HEK293 (cell line): Measurements from ENCODE around the gene RGS5.

ENCODE experiments used
- CTCF ChIA-PET: fragments of 350-600 bp; formaldehyde crosslinking; extraction: SDS; loops from one replicate; lab custom pipeline; 2021; ENCODE audit warnings: antibody characterized with exemption; lab: Yijun Ruan, JAX
- POLR2A ChIA-PET: fragments of 300-600 bp; formaldehyde crosslinking; extraction: SDS; loops from one replicate; lab custom pipeline; 2020; ENCODE audit warnings: antibody characterized with exemption, inconsistent platforms; lab: Yijun Ruan, JAX
- H3K27ac ChIP-seq: fragments of 200-500 bp; sonication (Bioruptor generic); 2 replicates; pipeline ENCODE4 v1.5.1; 2014; ENCODE audit warnings: low read depth, low read length, control low read depth, inconsistent platforms; ENCODE audit errors: extremely low read depth
- H3K36me3 ChIP-seq, 2 experiments: fragments of 200-500 bp in 1 of 2; sonication (Bioruptor generic) in 1 of 2; 1 replicate in 1 of 2; 2 replicates in 1 of 2; pipeline ENCODE4 v1.5.1; 2014 to 2017; ENCODE audit warnings: inconsistent platforms in 2 of 2, low read length in 2 of 2; ENCODE audit not compliant: control insufficient read depth in 2 of 2, insufficient read depth in 1 of 2
- H3K4me1 ChIP-seq: fragments of 200-500 bp; sonication (Bioruptor generic); 2 replicates; pipeline ENCODE4 v1.5.1; 2014; ENCODE audit warnings: mild to moderate bottlenecking, low read length, inconsistent platforms; ENCODE audit not compliant: control insufficient read depth, insufficient read depth
- H3K4me3 ChIP-seq: 2 replicates; pipeline ENCODE4 v1.5.1; 2011; ENCODE audit warnings: low read depth, mild to moderate bottlenecking, control low read depth, low read length, moderate library complexity
- H3K9me3 ChIP-seq: fragments of 200-500 bp; sonication (Bioruptor generic); 2 replicates; pipeline ENCODE4 v1.5.1; 2014; ENCODE audit warnings: low read depth, low read length, inconsistent platforms; ENCODE audit not compliant: control insufficient read depth, insufficient read depth
- BCL6B ChIP-seq: fragments of 450-650 bp; formaldehyde crosslinking; IDR thresholded peaks from 2 replicates; pipeline ENCODE4 v1.5.1; 2017; ENCODE audit warnings: missing biosample characterization, missing genetic modification characterization
- GLI4 ChIP-seq: fragments of 450-650 bp; formaldehyde crosslinking; IDR thresholded peaks from 2 replicates; pipeline ENCODE4 v1.5.1; 2016; ENCODE audit warnings: missing biosample characterization, missing genetic modification characterization
- MZF1 ChIP-seq: fragments of 450-650 bp; formaldehyde crosslinking; IDR thresholded peaks from 2 replicates; pipeline ENCODE4 v1.5.1; 2017; ENCODE audit warnings: missing biosample characterization, missing genetic modification characterization, borderline replicate concordance
- PRDM10 ChIP-seq: fragments of 450-650 bp; formaldehyde crosslinking; IDR thresholded peaks from 2 replicates; pipeline ENCODE4 v1.5.1; 2016; ENCODE audit warnings: missing biosample characterization, missing genetic modification characterization
- SALL2 ChIP-seq: fragments of 450-650 bp; formaldehyde crosslinking; IDR thresholded peaks from 2 replicates; pipeline ENCODE4 v1.5.0; 2017; ENCODE audit warnings: missing biosample characterization, mild to moderate bottlenecking, missing genetic modification characterization, borderline replicate concordance
- SCRT1 ChIP-seq: fragments of 450-650 bp; formaldehyde crosslinking; IDR thresholded peaks from 2 replicates; pipeline ENCODE4 v1.5.1; 2016; ENCODE audit warnings: missing biosample characterization, missing genetic modification characterization, borderline replicate concordance
- SP3 ChIP-seq: fragments of 450-650 bp; formaldehyde crosslinking; IDR thresholded peaks from 2 replicates; pipeline ENCODE4 v1.5.1; 2016; ENCODE audit warnings: missing biosample characterization, missing genetic modification characterization
- ZBTB20 ChIP-seq: fragments of 450-650 bp; formaldehyde crosslinking; IDR thresholded peaks from 2 replicates; pipeline ENCODE4 v1.5.1; 2016; ENCODE audit warnings: missing biosample characterization, missing genetic modification characterization
- ZNF132 ChIP-seq: fragments of 450-650 bp; formaldehyde crosslinking; IDR thresholded peaks from 2 replicates; pipeline ENCODE4 v1.5.1; 2017; ENCODE audit warnings: missing biosample characterization, missing genetic modification characterization, borderline replicate concordance
- ZNF133 ChIP-seq: fragments of 450-650 bp; formaldehyde crosslinking; IDR thresholded peaks from 2 replicates; pipeline ENCODE4 v1.5.1; 2016; ENCODE audit warnings: missing biosample characterization, missing genetic modification characterization
- ZNF148 ChIP-seq: fragments of 450-650 bp; formaldehyde crosslinking; IDR thresholded peaks from 2 replicates; pipeline ENCODE4 v1.5.0; 2017; ENCODE audit warnings: missing biosample characterization, missing genetic modification characterization, borderline replicate concordance
- ZNF266 ChIP-seq: fragments of 450-650 bp; formaldehyde crosslinking; IDR thresholded peaks from 2 replicates; pipeline ENCODE4 v1.5.1; 2016; ENCODE audit warnings: missing biosample characterization, missing genetic modification characterization, low read depth
- ZNF324 ChIP-seq: fragments of 450-650 bp; formaldehyde crosslinking; IDR thresholded peaks from 2 replicates; pipeline ENCODE4 v1.5.1; 2016; ENCODE audit warnings: missing biosample characterization, missing genetic modification characterization
- ZNF341 ChIP-seq: fragments of 450-650 bp; formaldehyde crosslinking; IDR thresholded peaks from 2 replicates; pipeline ENCODE4; 2016; ENCODE audit warnings: low read depth, missing biosample characterization, missing genetic modification characterization
- ZNF518A ChIP-seq: fragments of 450-650 bp; formaldehyde crosslinking; conservative IDR thresholded peaks from 2 replicates; pipeline ENCODE4 v1.5.1; 2016; ENCODE audit warnings: low read depth, missing biosample characterization, missing genetic modification characterization
- ZNF544 ChIP-seq: fragments of 450-650 bp; formaldehyde crosslinking; IDR thresholded peaks from 2 replicates; pipeline ENCODE4 v1.5.0; 2017; ENCODE audit warnings: missing biosample characterization, missing genetic modification characterization
- ZNF580 ChIP-seq: fragments of 450-650 bp; formaldehyde crosslinking; IDR thresholded peaks from 2 replicates; pipeline ENCODE4 v1.5.1; 2016; ENCODE audit warnings: missing biosample characterization, missing genetic modification characterization
- ZNF610 ChIP-seq: fragments of 450-650 bp; formaldehyde crosslinking; IDR thresholded peaks from 2 replicates; pipeline ENCODE4 v1.5.1; 2016; ENCODE audit warnings: missing biosample characterization, missing genetic modification characterization, borderline replicate concordance
- ZNF624 ChIP-seq: fragments of 450-650 bp; formaldehyde crosslinking; IDR thresholded peaks from 2 replicates; pipeline ENCODE4 v1.5.1; 2017; ENCODE audit warnings: missing biosample characterization, missing genetic modification characterization
- ZNF76 ChIP-seq: fragments of 450-650 bp; formaldehyde crosslinking; IDR thresholded peaks from 2 replicates; pipeline ENCODE4; 2016; ENCODE audit warnings: low read depth, missing biosample characterization, missing genetic modification characterization, borderline replicate concordance
- ZNF776 ChIP-seq: fragments of 450-650 bp; formaldehyde crosslinking; IDR thresholded peaks from 2 replicates; pipeline ENCODE4 v1.5.0; 2017; ENCODE audit warnings: missing biosample characterization, missing genetic modification characterization, borderline replicate concordance
- ZNF843 ChIP-seq: fragments of 450-650 bp; formaldehyde crosslinking; IDR thresholded peaks from 2 replicates; pipeline ENCODE4 v1.5.1; 2016; ENCODE audit warnings: missing biosample characterization, missing genetic modification characterization
- ZSCAN16 ChIP-seq: fragments of 450-650 bp; formaldehyde crosslinking; IDR thresholded peaks from 2 replicates; pipeline ENCODE4 v1.5.1; 2016; ENCODE audit warnings: missing biosample characterization, missing genetic modification characterization

Gene RGS5

GRCh38 chr1:163095213-163095612 lies 107.5 kb downstream of the RGS5 start (continued):
- TF ChIP-seq ZNF148 (tag by site-specific recombination) (no peak), ZSCAN16 (no peak), ZNF624 (tag by site-specific recombination) (no peak), ZNF843 (peak; percentile 47; the same call in 1 of the 2 replicates), BCL6B (tag by site-specific recombination) (peak; percentile 25; the same call in 1 of the 2 replicates), GLI4 (tag by site-specific recombination) (no peak), ZNF544 (no peak), MZF1 (no peak), ZNF518A (tag by site-specific recombination) (no peak), ZNF776 (tag by site-specific recombination) (no peak), SP3 (tag by site-specific recombination) (no peak), ZNF610 (tag by site-specific recombination) (no peak), ZNF133 (tag by site-specific recombination) (no peak)
- TF ChIP-seq, all 188 proteins: peak for 4

- H3K36me3 ChIP-seq, result no peaks in the 10 kb centered on the region
- H3K4me1 ChIP-seq, result peaks cover 9% of the 10 kb centered on the region; the same call in 1 of the 2 replicates
- H3K27ac ChIP-seq, result no peak overlapping the region
- ChIA-PET CTCF (interaction anchor here (0.9 to 1.2 kb wide), 2 partner anchors 13 to 22 kb away, joined by 3 to 4 read pairs; no protein-coding TSS in a partner anchor), POLR2A (no interaction called here)
- no peaks in the 10 kb centered on the region for H3K9me3 ChIP-seq
- no peak overlapping the region for H3K4me3 ChIP-seq
- TF ChIP-seq PRDM10 (tag by site-specific recombination) (0 out of 2 replicates have a peak, but pooled peaks have one; percentile 74), ZNF132 (tag by site-specific recombination) (no peak), ZNF266 (no peak), GLI4 (tag by site-specific recombination) (no peak), ZNF341 (tag by site-specific recombination) (no peak), ZNF580 (tag by site-specific recombination) (no peak), ZBTB20 (no peak), SCRT1 (no peak), ZNF76 (tag by site-specific recombination) (no peak), ZNF324 (no peak), BCL6B (tag by site-specific recombination) (peak; percentile 70), SALL2 (no peak)
These were observed 108.1 kb downstream of the RGS5 start for GRCh38 chr1:163094589-163094988.
